K562 (cell line): ENCODE data around the gene STPG4. TPM values are rescaled to one million over a fixed set of nuclear protein-coding genes. Genes with fewer than 3 reads are reported as not detected.

Experiments
- ATAC-seq: fragments of 200-7000 bp; cut with Tn5 transposase; 3 replicates; pipeline ENCODE4 v1.9.1; 2020; ENCODE audit warnings: moderate library complexity
- BruUV-seq: library from RNA; stranded (reverse); fragments of 400-500 nt; replicated peaks from 2 replicates; lab custom pipeline; 2021; lab: Mats Ljungman, UMichigan
- CTCF ChIA-PET: fragments of 300-600 bp; formaldehyde crosslinking; extraction: SDS; loops from one replicate; lab custom pipeline; 2021; ENCODE audit warnings: low intra/inter-chr PET ratio; lab: Yijun Ruan, JAX
- POLR2A ChIA-PET: fragments of 300-600, 350-650 bp; sonication (Branson Sonifier 250); formaldehyde crosslinking; extraction: SDS; loops from one replicate; lab custom pipeline; 2021; ENCODE audit warnings: antibody characterized with exemption, inconsistent platforms; lab: Yijun Ruan, JAX
- DNase-seq, 4 experiments: peaks; one replicate each; pipeline versions ENCODE4 v3.0.0 to v3.0.0-alpha.2; 2011 to 2018; ENCODE audit warnings: low spot score in 3 of 4, mixed read lengths in 3 of 4; ENCODE audit errors: extremely low read depth in 1 of 4
- FAIRE-seq: peaks from 2 replicates; lab custom pipeline; 2011; peaks lifted over from hg19 to GRCh38; lab: Jason Lieb, UNC
- H2AFZ ChIP-seq: 2 replicates; pipeline ENCODE4 v1.6.0; 2011; ENCODE audit warnings: low read depth, low read length, control low read depth, inconsistent platforms
- H3K27ac ChIP-seq: fragments of 200-600 bp; 3 replicates; pipeline ENCODE4 v1.8.0; 2011; ENCODE audit warnings: low read depth, mild to moderate bottlenecking, control low read depth, inconsistent platforms, low read length, moderate library complexity, mixed read lengths; ENCODE audit errors: extremely low read depth
- H3K27me3 ChIP-seq, 2 experiments: fragments of 300-600 bp in 1 of 2; 2 replicates in 1 of 2; 3 replicates in 1 of 2; pipeline versions ENCODE4 v1.6.0 to v1.8.0; 2011; ENCODE audit warnings: inconsistent platforms in 2 of 2, low read length in 2 of 2, mild to moderate bottlenecking in 1 of 2, mixed read lengths in 1 of 2, moderate library complexity in 1 of 2; ENCODE audit not compliant: control insufficient read depth in 2 of 2, insufficient read depth in 2 of 2
- H3K36me3 ChIP-seq: fragments of 300-600 bp; 3 replicates; pipeline ENCODE4 v1.8.0; 2011; ENCODE audit warnings: mild to moderate bottlenecking, low read length, inconsistent platforms; ENCODE audit not compliant: control insufficient read depth, insufficient read depth
- H3K4me1 ChIP-seq, 2 experiments: fragments of 200-600 bp in 1 of 2; replicated peaks in 1 of 2; 2 replicates in 1 of 2; 3 replicates in 1 of 2; pipeline versions ENCODE4 v1.5.1 to v1.8.0; 2011; ENCODE audit warnings: inconsistent platforms in 2 of 2, low read length in 2 of 2, mild to moderate bottlenecking in 1 of 2, mixed read lengths in 1 of 2, moderate library complexity in 1 of 2; ENCODE audit not compliant: control insufficient read depth in 2 of 2, insufficient read depth in 2 of 2
- H3K4me2 ChIP-seq: 2 replicates; pipeline ENCODE4 v1.6.1; 2011; ENCODE audit warnings: low read length, control low read depth, inconsistent platforms, mixed read lengths; ENCODE audit not compliant: insufficient read depth
- H3K4me3 ChIP-seq: fragments of 200-600 bp; sonication (generic), shearing (Covaris generic); 2 replicates; pipeline ENCODE4 v1.5.1; 2016; ENCODE audit warnings: control low read depth, inconsistent platforms
- H3K79me2 ChIP-seq: fragments of 200-600 bp; 3 replicates; pipeline ENCODE4 v1.8.0; 2011; ENCODE audit warnings: low read length, inconsistent platforms; ENCODE audit not compliant: control insufficient read depth, insufficient read depth
- H3K9ac ChIP-seq, 2 experiments: 2 replicates each; pipeline versions ENCODE4 v1.6.0 to v1.6.1; 2011; ENCODE audit warnings: low read depth in 2 of 2, low read length in 2 of 2, control low read depth in 1 of 2, inconsistent platforms in 1 of 2, mild to moderate bottlenecking in 1 of 2, mixed read lengths in 1 of 2; ENCODE audit not compliant: insufficient read depth in 1 of 2
- H3K9me1 ChIP-seq: one replicate; pipeline ENCODE4 v1.6.0; 2011; ENCODE audit warnings: inconsistent platforms, mild to moderate bottlenecking, low read length, moderate library complexity; ENCODE audit not compliant: control insufficient read depth, insufficient read depth
- H3K9me3 ChIP-seq: replicated peaks from 2 replicates; pipeline ENCODE4 v1.5.1; 2011; ENCODE audit warnings: low read depth, low read length, inconsistent platforms; ENCODE audit not compliant: control insufficient read depth, insufficient read depth
- H4K20me1 ChIP-seq: replicated peaks from 2 replicates; pipeline ENCODE4 v1.6.1; 2011; ENCODE audit warnings: low read length, inconsistent platforms, mixed read lengths; ENCODE audit not compliant: control insufficient read depth, insufficient read depth
- BCOR ChIP-seq: fragments of 450-650 bp; IDR thresholded peaks from 2 replicates; pipeline ENCODE4 v1.6.1; 2016
- CEBPB ChIP-seq: fragments of 450-650 bp; IDR thresholded peaks from 2 replicates; pipeline ENCODE4 v1.6.1; 2016; ENCODE audit warnings: missing genetic modification characterization, missing compliant biosample characterization
- SMAD4 ChIP-seq: fragments of 250-450 bp; sonication (Bioruptor Pico); conservative IDR thresholded peaks from 2 replicates; pipeline ENCODE4 v1.8.0; 2021; ENCODE audit warnings: inconsistent platforms, mild to moderate bottlenecking, moderate library complexity
- WGBS: fragments of 100-300 bp; shearing (Covaris generic); methylation state at CpG from one replicate; pipeline ENCODE4 v1.1.6; 2016; ENCODE audit warnings: low coverage, mixed read lengths; ENCODE audit not compliant: insufficient coverage; ENCODE audit errors: missing lambda C conversion rate; 5-methylcytosine and 5-hydroxymethylcytosine counted together
- in situ Hi-C: fragments of 300-500 bp; cut with MboI; formaldehyde crosslinking; loops from 4 replicates; pipeline ENCODE4 v1.15.0; 2018; ENCODE audit warnings: inconsistent platforms, mixed read lengths
- intact Hi-C: fragments of 100-400 bp; cut with micrococcal nuclease; formaldehyde crosslinking; loops from 2 replicates; pipeline ENCODE4 v1.14.2; 2022
- polyA plus RNA-seq, 8 experiments: library from polyadenylated mRNA; depleted of rRNA in 4 of 8; stranded (reverse) in 5 of 8; unstranded in 3 of 8; fragments of >200 nt; fragmentation: Nextera tagmentation in 2 of 8; fragmentation: Illumina TruSeq in 1 of 8; extraction: Ambion mirVana in 2 of 8; extraction: Trizol in 1 of 8; gene quantifications; 2 replicates each; pipeline versions ENCODE4 v1.2.1 to v1.2.3, GENCODE V29; 2011 to 2014; ENCODE audit warnings: inconsistent platforms in 1 of 8, missing spikeins in 1 of 8
- total RNA-seq, 7 experiments: library from RNA; depleted of rRNA in 6 of 7; stranded (reverse); fragments of >200 nt in 6 of 7; fragmentation: Illumina TruSeq in 2 of 7; extraction: Trizol in 2 of 7; gene quantifications; 2 replicates each; pipeline versions ENCODE4 v1.2.1 to v1.2.3, GENCODE V29; 2011 to 2021; ENCODE audit warnings: low replicate concordance in 1 of 7

Gene STPG4
- total and polyA plus RNA-seq, 9 of the 15 experiments (the other 6 are each of a cell fraction or from before 2014, with no cell fraction given), result 0.10 to 0.68 (median 0.22) TPM; not detected in 6

- Histone ChIP-seq H3K9me1 (no peaks in the 10 kb centered on the region), H4K20me1 (peaks cover 25% of the 10 kb centered on the region), H3K9ac (no peak overlapping the region), H3K4me1 (peaks cover 11 to 22% of the 10 kb centered on the region in 2 experiments), H3K27ac (no peak overlapping the region), H3K79me2 (no peaks in the 10 kb centered on the region), H2AFZ (no peak overlapping the region), H3K36me3 (no peaks in the 10 kb centered on the region), H3K9me3 (no peaks in the 10 kb centered on the region), H3K4me3 (no peak overlapping the region), H3K27me3 (no peaks in the 10 kb centered on the region), H3K4me2 (no peak overlapping the region)
- POLR2A ChIA-PET, result interaction anchor here (0.8 kb wide), 1 partner anchor 8 kb away, joined by 4 read pairs; no protein-coding TSS in a partner anchor
- in situ Hi-C loops, result no loop called here
- FAIRE-seq (peak; percentile 58), ATAC-seq (no peak; the same call in 2 of the 3 replicates), DNase-seq (peak in 2 of 4 experiments; percentile 29 to 40)
- intact Hi-C loops, result no loop called here
- no peak for TF ChIP-seq SMAD4
- 0 out of 2 replicates have a peak, but pooled peaks have one; percentile 19 for TF ChIP-seq BCOR
- TF ChIP-seq CEBPB (tag), result peak; percentile 58
- CTCF ChIA-PET, result no interaction called here
- 23% methylated on average over 9 of the region's 9 CpGs for WGBS
- no TSS peak for BruUV-seq
Measured at GRCh38 chr2:47077442-47078117, 77.5 kb downstream of the STPG4 start.
